Endothelial cell of umbilical vein (primary cell): Measurements from ENCODE around the gene RAD51B. TPM values are rescaled to one million over a fixed set of nuclear protein-coding genes. Genes with fewer than 3 reads are reported as not detected.

ENCODE experiments used
- BruUV-seq: library from RNA; stranded (reverse); fragments of 400-500 nt; replicated peaks from 2 replicates; lab custom pipeline; 2021; lab: Mats Ljungman, UMichigan
- CTCF ChIA-PET: fragments of 300-600, 350-600 bp; sonication (Branson Sonifier 250); formaldehyde crosslinking; loops from one replicate; lab custom pipeline; 2021; ENCODE audit warnings: antibody characterized with exemption, inconsistent platforms; lab: Charles Lee
- POLR2A ChIA-PET: fragments of 300-600, 350-600 bp; sonication (Branson Sonifier 250); formaldehyde crosslinking; loops from one replicate; lab custom pipeline; 2021; ENCODE audit warnings: antibody characterized with exemption, inconsistent platforms; lab: Charles Lee
- DNase-seq: peaks from one replicate; pipeline ENCODE4 v3.0.0-alpha.2; 2011; ENCODE audit warnings: low read depth, low spot score
- FAIRE-seq: peaks from 2 replicates; lab custom pipeline; 2011; peaks lifted over from hg19 to GRCh38; lab: Jason Lieb, UNC
- H2AFZ ChIP-seq: 2 replicates; pipeline ENCODE4 v1.6.0; 2012; ENCODE audit warnings: low read depth, low read length, control low read depth, inconsistent platforms
- H3K27ac ChIP-seq: 2 replicates; pipeline ENCODE4 v1.5.1; 2011; ENCODE audit warnings: low read depth, mild to moderate bottlenecking, control low read depth, low read length, moderate library complexity; ENCODE audit not compliant: insufficient read depth
- H3K27me3 ChIP-seq, 2 experiments: 2 replicates each; pipeline versions ENCODE4 v1.6.0 to v1.6.1; 2011; ENCODE audit warnings: low read length in 2 of 2, mixed read lengths in 1 of 2; ENCODE audit not compliant: control insufficient read depth in 2 of 2, insufficient read depth in 2 of 2
- H3K36me3 ChIP-seq, 2 experiments: 2 replicates in 1 of 2; 3 replicates in 1 of 2; pipeline ENCODE4 v1.5.1; 2011; ENCODE audit warnings: low read length in 2 of 2, mild to moderate bottlenecking in 1 of 2, moderate library complexity in 1 of 2; ENCODE audit not compliant: control insufficient read depth in 2 of 2, insufficient read depth in 2 of 2; ENCODE audit errors: extremely low read depth in 1 of 2
- H3K4me1 ChIP-seq: 3 replicates; pipeline ENCODE4 v1.5.1; 2011; ENCODE audit warnings: mild to moderate bottlenecking, low read length; ENCODE audit not compliant: control insufficient read depth, insufficient read depth; ENCODE audit errors: extremely low read depth
- H3K4me2 ChIP-seq: 2 replicates; pipeline ENCODE4 v1.6.1; 2011; ENCODE audit warnings: low read length, control low read depth, mixed read lengths; ENCODE audit not compliant: insufficient read depth
- H3K4me3 ChIP-seq, 3 experiments: fragments of 200-600 bp in 1 of 3; sonication (generic), shearing (Covaris generic) in 1 of 3; replicated peaks in 1 of 3; 2 replicates each; pipeline ENCODE4 v1.5.1; 2011 to 2016; ENCODE audit warnings: control low read depth in 3 of 3, low read length in 3 of 3, mild to moderate bottlenecking in 2 of 3, inconsistent platforms in 1 of 3, low read depth in 1 of 3, moderate library complexity in 1 of 3; ENCODE audit not compliant: insufficient read depth in 1 of 3
- H3K79me2 ChIP-seq: 2 replicates; pipeline ENCODE4 v1.6.0; 2012; ENCODE audit warnings: low read length, inconsistent platforms; ENCODE audit not compliant: control insufficient read depth, insufficient read depth
- H3K9ac ChIP-seq: replicated peaks from 2 replicates; pipeline ENCODE3; 2011; ENCODE audit warnings: low read length, control low read depth; ENCODE audit not compliant: insufficient read depth; ENCODE audit errors: extremely low read depth
- H3K9me1 ChIP-seq: replicated peaks from 3 replicates; pipeline ENCODE4 v1.6.0; 2011; ENCODE audit warnings: mild to moderate bottlenecking, low read length; ENCODE audit not compliant: control insufficient read depth, insufficient read depth; ENCODE audit errors: extremely low read depth
- H3K9me3 ChIP-seq: replicated peaks from 2 replicates; pipeline ENCODE4 v1.5.1; 2012; ENCODE audit warnings: low read length, inconsistent platforms; ENCODE audit not compliant: control insufficient read depth, insufficient read depth
- H4K20me1 ChIP-seq: replicated peaks from 2 replicates; pipeline ENCODE3; 2011; ENCODE audit warnings: mild to moderate bottlenecking, low read length; ENCODE audit not compliant: control insufficient read depth, insufficient read depth; ENCODE audit errors: extremely low read depth
- CTCF ChIP-seq, 2 donors: IDR thresholded peaks; 1 replicate in 1 of 2; 2 replicates in 1 of 2; pipeline ENCODE4 v1.5.1; 2011; ENCODE audit warnings: low read length in 2 of 2, mild to moderate bottlenecking in 2 of 2, moderate library complexity in 2 of 2, control low read depth in 1 of 2, inconsistent platforms in 1 of 2, low read depth in 1 of 2; ENCODE audit not compliant: insufficient read depth in 1 of 2; ENCODE audit errors: extremely low read depth in 1 of 2
- EZH2 ChIP-seq: IDR thresholded peaks from 2 replicates; pipeline ENCODE4 v1.6.1; 2012; ENCODE audit warnings: borderline replicate concordance, low read depth, mild to moderate bottlenecking, moderate library complexity, low read length, inconsistent platforms; ENCODE audit not compliant: severe bottlenecking
- FOS ChIP-seq: IDR thresholded peaks from 2 replicates; pipeline ENCODE4 v1.6.1; 2011; ENCODE audit warnings: mild to moderate bottlenecking, low read length, moderate library complexity, borderline replicate concordance; ENCODE audit not compliant: insufficient read depth
- GATA2 ChIP-seq: IDR thresholded peaks from 2 replicates; pipeline ENCODE4 v1.7.0; 2011; ENCODE audit warnings: low read depth, mild to moderate bottlenecking, moderate library complexity, mixed read lengths, low read length; ENCODE audit not compliant: insufficient read length, insufficient read depth
- JUN ChIP-seq: IDR thresholded peaks from 2 replicates; pipeline ENCODE4 v1.6.1; 2011; ENCODE audit warnings: borderline replicate concordance, low read depth; ENCODE audit not compliant: insufficient read length, insufficient read depth
- MAX ChIP-seq: IDR thresholded peaks from 2 replicates; pipeline ENCODE4 v1.6.1; 2011; ENCODE audit not compliant: insufficient read depth, insufficient read length
- MYC ChIP-seq: IDR thresholded peaks from one replicate; pipeline ENCODE4 v1.6.1; 2011; ENCODE audit warnings: mild to moderate bottlenecking, low read depth, low read length
- POLR2A ChIP-seq: IDR thresholded peaks from 2 replicates; pipeline ENCODE4 v1.6.1; 2012; ENCODE audit warnings: low read depth, mild to moderate bottlenecking, control low read depth, low read length
- POLR2AphosphoS5 ChIP-seq: IDR thresholded peaks from 2 replicates; pipeline ENCODE4 v1.6.1; 2012; ENCODE audit warnings: low read depth, mild to moderate bottlenecking, control low read depth, low read length, moderate library complexity; ENCODE audit not compliant: insufficient read depth
- dilution Hi-C: fragments of 300-500 bp; cut with MboI; formaldehyde crosslinking; loops from one replicate; pipeline ENCODE4 v1.15.0; 2019; ENCODE audit warnings: low sequenced_read_pairs; ENCODE audit not compliant: extremely low pct_ligation_motif_present
- intact Hi-C: fragments of 100-400 bp; cut with micrococcal nuclease; formaldehyde crosslinking; loops from one replicate; pipeline ENCODE4 v1.10.0; 2022
- polyA plus RNA-seq, 4 experiments: library from polyadenylated mRNA; depleted of rRNA in 3 of 4; stranded (reverse) in 3 of 4; unstranded in 1 of 4; fragments of >200 nt; gene quantifications; 2 replicates each; pipeline versions ENCODE4 v1.2.1 to v1.2.3, GENCODE V29; 2011 to 2012; ENCODE audit warnings: missing spikeins in 1 of 4
- total RNA-seq: library from RNA; stranded (reverse); gene quantifications from 2 replicates; pipeline ENCODE4 v1.2.3, GENCODE V29; 2021

RAD51B gene
- total and polyA plus RNA-seq, 2 donors (not counting 3 experiments of a cell fraction or from before 2014, with no cell fraction given): 3.9 to 19.0 TPM

GRCh38 chr14:68479247-68479646 is 659.7 kb downstream of the RAD51B start:
- no peaks in the 10 kb centered on the region for H3K27me3 ChIP-seq
- no peak overlapping the region for H3K4me3 ChIP-seq
- no peaks in the 10 kb centered on the region for H3K36me3 ChIP-seq
- CTCF ChIA-PET: no interaction called here
- no peaks in the 10 kb centered on the region for H3K79me2 ChIP-seq
- no peak overlapping the region for H3K27ac ChIP-seq
- H3K4me1 ChIP-seq: peaks cover 32% of the 10 kb centered on the region
- H3K9ac ChIP-seq: no peak overlapping the region
- POLR2A ChIA-PET: no interaction called here
- TF ChIP-seq POLR2AphosphoS5: no peak
- no peak for TF ChIP-seq FOS
- no peak for TF ChIP-seq MAX
- no peak for TF ChIP-seq GATA2
- TF ChIP-seq MYC: no peak
- no peak for TF ChIP-seq EZH2
- no peak for TF ChIP-seq JUN
- TF ChIP-seq POLR2A: no peak
- TF ChIP-seq CTCF (IDR thresholded peaks at IDR 0.05; ENCODE audit: extremely low read depth in 1 of 2, insufficient read depth in 1 of 2, low read depth in 1 of 2, low read length in 2 of 2): no peak
- H4K20me1 ChIP-seq: no peaks in the 10 kb centered on the region
- no peaks in the 10 kb centered on the region for H3K9me1 ChIP-seq
- FAIRE-seq: peak; percentile 59
- H2AFZ ChIP-seq: no peak overlapping the region
- BruUV-seq: no TSS peak
- peak; percentile 47 for DNase-seq
- dilution Hi-C loops: no loop called here
- H3K4me2 ChIP-seq: no peak overlapping the region
- intact Hi-C loops: no loop called here
- H3K9me3 ChIP-seq: no peaks in the 10 kb centered on the region
